Esophagus muscularis mucosa (tissue), 4 donors: ENCODE results near the gene CAST.

Experiments
- EP300 ChIP-seq: sonication (generic); formaldehyde crosslinking; IDR thresholded peaks from one replicate; pipeline ENCODE4 v1.6.1; 2017; ENCODE audit warnings: antibody characterized with exemption
- POLR2A ChIP-seq: fragments of 450-650 bp; IDR thresholded peaks from one replicate; pipeline ENCODE4 v1.6.1; 2017; ENCODE audit warnings: antibody characterized with exemption, moderate library complexity, mild to moderate bottlenecking, low read depth
- TF ChIP-seq, protein P1 (sequence below), 3 experiments: fragments of 200-600 bp in 2 of 3; fragments of 450-650 bp in 1 of 3; sonication (generic) in 2 of 3; IDR thresholded peaks; one replicate each; pipeline ENCODE4 v1.5.1; 2017 to 2019; ENCODE audit warnings: antibody characterized with exemption in 3 of 3, mild to moderate bottlenecking in 2 of 3, moderate library complexity in 1 of 3

DNA sequence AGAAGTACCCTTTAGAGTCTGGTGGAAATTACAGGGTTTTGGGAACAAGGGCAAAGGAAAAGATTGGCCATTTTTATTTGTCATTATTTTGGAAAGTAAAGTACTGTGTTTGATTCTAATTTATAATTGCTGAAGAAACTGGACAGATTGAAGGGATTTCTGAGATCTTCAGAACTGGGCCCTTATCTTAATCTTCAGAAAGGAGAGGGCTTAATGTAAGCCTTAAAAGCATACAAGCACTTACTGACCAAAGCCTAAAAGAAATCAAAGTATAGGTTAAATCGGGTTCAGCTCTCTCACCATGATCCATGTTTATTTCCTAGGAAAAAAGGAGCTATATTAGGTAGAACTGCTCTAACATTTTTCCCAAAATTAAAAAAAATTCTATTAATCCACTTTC lies 109.9 kb downstream of the CAST start:
- TF ChIP-seq, protein P1, sequence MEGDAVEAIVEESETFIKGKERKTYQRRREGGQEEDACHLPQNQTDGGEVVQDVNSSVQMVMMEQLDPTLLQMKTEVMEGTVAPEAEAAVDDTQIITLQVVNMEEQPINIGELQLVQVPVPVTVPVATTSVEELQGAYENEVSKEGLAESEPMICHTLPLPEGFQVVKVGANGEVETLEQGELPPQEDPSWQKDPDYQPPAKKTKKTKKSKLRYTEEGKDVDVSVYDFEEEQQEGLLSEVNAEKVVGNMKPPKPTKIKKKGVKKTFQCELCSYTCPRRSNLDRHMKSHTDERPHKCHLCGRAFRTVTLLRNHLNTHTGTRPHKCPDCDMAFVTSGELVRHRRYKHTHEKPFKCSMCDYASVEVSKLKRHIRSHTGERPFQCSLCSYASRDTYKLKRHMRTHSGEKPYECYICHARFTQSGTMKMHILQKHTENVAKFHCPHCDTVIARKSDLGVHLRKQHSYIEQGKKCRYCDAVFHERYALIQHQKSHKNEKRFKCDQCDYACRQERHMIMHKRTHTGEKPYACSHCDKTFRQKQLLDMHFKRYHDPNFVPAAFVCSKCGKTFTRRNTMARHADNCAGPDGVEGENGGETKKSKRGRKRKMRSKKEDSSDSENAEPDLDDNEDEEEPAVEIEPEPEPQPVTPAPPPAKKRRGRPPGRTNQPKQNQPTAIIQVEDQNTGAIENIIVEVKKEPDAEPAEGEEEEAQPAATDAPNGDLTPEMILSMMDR (IDR thresholded peaks at IDR 0.05): no peak
- no peak for TF ChIP-seq EP300
- TF ChIP-seq POLR2A: no peak
